Superior temporal gyrus (tissue), 1 donor: Measurements from ENCODE around the gene DHRS7C.
A peak's percentile ranks its signal among the peaks of the same experiment; 100 is the strongest.

Source experiments
- DNase-seq: peaks from one replicate; pipeline ENCODE4 v3.0.0-alpha.2; 2016; ENCODE audit errors: extremely low spot score

DHRS7C gene

DNA sequence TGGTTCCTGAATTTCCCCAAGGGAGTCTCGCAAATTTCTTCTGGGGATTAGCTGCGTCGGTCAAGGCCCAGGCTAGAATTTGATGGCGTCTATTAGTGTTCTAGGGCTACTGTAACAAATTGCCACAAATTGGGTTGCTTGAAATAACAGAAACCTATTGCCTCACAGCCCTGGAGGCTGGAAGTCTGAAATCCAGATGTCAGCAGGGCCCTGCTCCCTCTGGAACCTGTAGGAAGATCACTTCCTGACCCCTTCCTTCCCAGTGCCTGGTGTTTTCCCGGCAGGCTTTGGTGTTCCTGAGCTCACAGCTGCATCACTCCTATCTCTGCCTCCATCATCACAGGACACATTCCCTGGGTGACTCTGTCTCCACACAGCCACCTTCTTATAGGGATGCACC, 24.4 kb downstream of the DHRS7C start:
- no peak for DNase-seq

DNA sequence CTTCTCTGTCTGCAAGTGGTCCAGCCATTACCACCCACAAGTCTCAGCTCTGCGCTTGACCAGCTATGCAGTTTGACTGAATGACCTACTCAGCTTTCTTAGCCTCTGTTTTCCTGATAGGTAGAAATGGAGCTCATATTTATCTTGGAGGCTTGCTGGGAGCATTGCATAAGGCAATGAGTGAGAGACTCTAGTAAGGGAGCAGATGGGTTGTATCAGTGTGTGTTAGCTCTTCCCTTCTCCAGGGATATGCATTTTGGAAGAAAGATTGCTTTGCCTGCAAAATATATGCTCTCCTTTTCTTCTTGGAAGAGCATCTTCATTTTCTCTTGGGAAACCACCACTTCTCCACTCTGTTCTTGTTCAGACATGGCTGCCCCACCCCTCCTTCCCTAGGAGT, 26.1 kb downstream of the DHRS7C start:
- no peak for DNase-seq

DNA sequence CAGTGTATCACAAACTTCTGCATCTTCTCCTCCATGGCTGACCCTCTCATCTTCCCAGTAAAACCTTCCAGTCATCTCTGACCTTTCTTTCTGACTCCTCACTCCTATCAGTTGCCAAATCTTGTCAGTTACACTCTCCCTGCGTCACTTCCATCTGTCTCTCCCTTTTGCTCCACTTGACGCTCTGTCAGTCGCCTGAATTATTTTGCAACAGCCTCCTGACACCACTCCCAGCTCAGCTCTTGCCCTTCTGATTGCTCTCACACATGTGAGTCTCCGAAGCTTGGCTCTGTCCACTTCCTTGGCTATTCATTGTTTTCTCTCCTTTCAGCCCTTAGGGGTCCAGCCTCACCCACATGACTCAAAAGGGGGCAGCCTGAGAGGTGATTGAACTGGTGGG, 27.7 kb downstream of the DHRS7C start:
- DNase-seq = no peak

DNA sequence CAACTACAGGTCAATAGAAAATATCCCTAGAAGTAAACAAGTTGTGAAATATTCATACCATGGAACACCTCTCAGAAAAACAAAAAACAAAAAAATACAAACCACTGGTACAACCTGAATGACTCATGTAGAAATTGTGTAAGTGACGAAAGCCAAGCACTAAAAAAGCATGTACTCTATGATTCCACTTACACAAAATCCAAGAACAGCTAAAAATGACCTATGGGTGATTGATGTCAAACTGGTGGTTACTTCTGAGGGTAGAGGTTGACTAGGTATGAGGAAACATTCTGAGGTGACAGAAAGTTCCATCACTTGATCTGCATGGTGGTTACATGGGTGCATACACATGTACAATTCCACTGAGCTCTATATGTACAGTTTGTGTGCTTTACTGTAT, 31.1 kb downstream of the DHRS7C start:
- no peak for DNase-seq

DNA sequence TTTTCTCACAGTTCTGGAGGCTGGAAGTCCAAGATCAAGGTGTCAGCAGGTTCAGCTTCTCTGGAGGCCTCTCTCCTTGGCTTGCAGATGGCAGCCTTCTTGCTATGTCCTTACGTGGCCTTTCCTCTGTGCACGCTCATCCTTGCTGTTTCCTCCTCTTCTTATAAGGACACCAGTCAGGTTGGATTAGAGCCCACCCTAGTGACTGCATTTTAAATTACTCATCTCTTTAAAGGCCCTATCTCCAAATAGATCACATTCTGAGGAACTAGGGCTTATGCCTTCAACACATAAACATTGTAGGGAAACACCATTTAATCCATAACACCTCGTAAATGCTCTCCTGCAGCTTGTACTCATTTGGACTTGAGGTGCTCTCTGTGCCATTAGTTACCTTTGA, 36.3 kb downstream of the DHRS7C start:
- no peak for DNase-seq

DNA sequence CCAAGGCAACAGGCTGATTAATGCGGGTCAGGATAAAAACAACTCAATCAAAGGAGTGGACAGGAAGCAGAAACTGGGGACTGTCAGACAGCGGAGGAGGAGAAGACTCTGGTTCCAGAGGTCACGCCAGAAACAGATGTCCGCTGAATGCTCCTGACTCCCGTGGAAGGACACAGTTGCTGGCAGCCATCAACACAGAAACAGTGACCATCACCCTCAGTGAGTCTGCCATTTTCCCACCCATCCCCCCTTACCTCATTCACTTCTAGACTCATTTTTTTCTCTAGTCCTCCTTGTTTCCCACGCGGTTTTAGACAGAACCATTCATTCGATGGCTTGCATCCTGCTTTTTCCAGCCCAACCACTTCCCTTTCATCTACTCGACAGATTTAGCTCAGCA, 40.9 kb downstream of the DHRS7C start:
- DNase-seq = no peak

DNA sequence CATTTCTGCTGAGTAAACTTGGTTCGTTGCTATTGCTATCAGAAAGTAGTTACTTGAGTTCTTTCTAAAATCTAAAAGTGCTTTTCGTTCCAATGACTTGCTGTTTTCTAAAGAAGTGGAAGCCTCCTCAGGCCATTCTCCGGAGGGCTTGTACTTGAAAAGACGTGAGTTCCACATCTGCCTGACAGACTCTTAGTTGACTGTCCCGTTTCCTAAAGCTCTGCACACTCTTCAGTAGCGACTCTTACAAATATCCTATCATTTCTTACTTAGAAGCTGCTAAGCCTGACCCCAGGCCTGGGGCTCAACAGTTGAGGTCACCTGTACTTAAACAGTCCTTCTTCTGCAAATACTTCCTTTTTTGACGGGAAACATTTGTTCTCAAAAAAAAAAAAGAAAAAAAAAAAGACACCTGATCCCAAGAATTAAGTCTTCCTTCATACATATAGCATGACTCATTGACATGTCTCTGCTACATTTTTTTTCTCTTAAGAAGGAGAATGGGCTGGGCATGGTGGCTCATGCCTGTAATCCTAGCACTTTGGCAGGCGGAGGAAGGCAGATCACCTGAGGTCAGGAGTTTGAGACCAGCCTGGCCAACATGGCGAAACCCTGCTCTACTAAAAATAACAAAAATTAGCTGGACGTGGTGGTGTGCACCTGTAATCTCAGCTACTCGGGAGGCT, 61.5 kb downstream of the DHRS7C start:
- no peak for DNase-seq

DNA sequence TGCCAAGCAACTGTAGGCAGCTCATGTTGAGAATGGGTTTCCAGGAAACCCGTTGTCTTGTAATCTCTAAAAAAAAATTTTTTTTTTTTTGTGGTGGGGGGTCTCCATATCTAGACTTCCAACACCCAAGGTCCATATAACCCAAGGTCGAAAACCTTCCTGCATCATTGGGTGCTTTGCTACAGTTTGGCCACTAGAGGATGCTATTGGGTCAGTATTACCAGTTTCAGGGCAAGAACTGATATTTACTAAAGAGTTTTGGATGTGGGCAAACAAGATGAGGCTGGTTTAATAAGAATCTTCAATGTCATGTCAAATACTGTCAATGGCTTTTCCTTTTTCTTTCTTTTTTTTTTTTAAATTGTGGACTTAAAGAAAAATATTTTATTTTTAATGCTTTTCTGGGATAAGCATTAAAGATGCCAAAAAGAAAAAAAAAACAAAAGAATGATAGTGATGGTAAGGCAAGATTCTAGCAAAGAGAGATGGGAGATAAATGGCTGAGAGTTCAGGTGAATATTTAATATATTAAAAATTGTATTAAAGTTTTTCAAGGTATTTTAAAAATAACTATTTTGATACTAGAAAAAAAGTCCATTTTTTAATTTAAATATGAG, 62.2 kb downstream of the DHRS7C start:
- peak; percentile 81 for DNase-seq

DNA sequence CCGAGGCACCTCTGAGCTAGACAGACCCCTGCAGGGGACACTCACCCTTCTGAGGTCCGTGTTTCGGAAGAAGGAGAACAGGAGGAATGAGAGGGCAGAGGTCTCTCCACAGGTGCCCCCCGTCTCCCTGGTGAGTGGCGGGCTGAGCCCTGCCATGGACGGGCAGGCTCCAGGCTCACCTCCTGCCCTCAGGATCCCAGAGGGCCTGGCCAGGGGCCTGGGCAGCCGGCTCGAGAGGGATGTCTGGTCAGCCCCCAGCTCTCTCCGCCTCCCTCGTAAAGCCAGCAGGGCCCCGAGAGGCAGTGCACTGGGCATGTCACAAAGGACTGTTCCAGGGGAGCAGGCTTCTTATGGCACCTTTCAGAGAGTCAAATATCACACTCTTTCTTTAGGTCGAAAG, 62.8 kb downstream of the DHRS7C start:
- DNase-seq = no peak

DNA sequence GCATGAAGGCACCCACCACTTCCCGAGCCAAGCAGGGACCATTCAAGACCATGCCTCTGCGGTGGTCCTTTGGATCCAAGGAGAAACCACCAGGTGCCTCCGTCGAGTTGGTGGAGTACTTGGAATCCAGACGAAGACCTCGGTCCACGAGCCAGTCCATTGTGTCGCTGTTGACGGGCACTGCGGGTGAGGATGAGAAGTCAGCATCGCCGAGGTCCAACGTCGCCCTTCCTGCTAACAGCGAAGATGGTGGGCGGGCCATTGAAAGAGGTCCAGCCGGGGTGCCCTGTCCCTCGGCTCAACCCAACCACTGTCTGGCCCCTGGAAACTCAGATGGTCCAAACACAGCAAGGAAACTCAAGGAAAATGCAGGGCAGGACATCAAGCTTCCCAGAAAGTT, 63.4 kb downstream of the DHRS7C start:
- no peak for DNase-seq

DNA sequence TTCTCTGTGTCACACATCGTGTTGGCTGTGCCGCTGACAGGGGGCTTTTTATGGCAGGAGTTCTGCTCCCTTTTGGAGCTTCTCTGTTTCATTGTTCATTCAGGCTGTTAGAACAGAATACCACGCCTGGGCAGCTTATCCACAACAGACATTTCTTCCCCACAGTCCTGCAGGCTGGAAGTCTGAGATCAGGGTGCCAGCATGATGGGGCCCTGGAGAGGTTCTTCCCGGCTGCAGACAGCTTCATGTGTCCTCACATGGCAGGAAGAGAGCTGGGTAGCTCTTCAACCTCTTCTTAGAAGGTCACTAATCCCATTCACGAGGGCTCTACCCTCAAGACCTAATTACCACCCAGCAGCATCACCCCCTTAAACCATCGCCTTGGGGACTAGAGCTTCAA, 65.1 kb downstream of the DHRS7C start:
- DNase-seq = no peak

DNA sequence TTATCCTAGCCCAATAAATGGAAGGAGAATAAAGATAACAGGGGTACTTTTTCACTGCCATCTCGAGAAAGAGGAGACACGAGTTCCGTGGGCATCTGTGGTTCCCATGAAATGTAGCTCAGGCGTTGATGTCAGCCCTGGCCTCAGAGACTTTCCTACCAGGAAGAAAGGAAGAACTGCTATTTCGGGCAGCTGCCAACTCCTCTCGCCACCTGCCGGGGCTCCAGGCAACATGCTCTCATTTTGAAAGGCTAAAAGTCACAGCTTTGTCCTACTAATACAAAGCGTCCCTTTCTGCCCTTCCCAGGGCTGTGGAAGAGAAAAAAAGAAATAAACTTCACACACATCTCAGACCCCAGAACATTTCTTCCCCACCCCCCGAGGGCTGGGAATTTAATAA, 65.8 kb downstream of the DHRS7C start:
- DNase-seq = peak; percentile 52
